ENCODE results near the gene TBL2.

GRCh38 chr7:73618538-73618937 lies 40.2 kb upstream of the TBL2 start:
- TF ChIP-seq, protein P1, sequence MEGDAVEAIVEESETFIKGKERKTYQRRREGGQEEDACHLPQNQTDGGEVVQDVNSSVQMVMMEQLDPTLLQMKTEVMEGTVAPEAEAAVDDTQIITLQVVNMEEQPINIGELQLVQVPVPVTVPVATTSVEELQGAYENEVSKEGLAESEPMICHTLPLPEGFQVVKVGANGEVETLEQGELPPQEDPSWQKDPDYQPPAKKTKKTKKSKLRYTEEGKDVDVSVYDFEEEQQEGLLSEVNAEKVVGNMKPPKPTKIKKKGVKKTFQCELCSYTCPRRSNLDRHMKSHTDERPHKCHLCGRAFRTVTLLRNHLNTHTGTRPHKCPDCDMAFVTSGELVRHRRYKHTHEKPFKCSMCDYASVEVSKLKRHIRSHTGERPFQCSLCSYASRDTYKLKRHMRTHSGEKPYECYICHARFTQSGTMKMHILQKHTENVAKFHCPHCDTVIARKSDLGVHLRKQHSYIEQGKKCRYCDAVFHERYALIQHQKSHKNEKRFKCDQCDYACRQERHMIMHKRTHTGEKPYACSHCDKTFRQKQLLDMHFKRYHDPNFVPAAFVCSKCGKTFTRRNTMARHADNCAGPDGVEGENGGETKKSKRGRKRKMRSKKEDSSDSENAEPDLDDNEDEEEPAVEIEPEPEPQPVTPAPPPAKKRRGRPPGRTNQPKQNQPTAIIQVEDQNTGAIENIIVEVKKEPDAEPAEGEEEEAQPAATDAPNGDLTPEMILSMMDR (IDR thresholded peaks at IDR 0.05; ENCODE audit: borderline replicate concordance, extremely low read depth, low read length, poor library complexity, severe bottlenecking): no peak
- no peak for TF ChIP-seq EZH2 (IDR thresholded peaks at IDR 0.05; ENCODE audit: borderline replicate concordance, low read depth, low read length, severe bottlenecking)

Data from DND-41 (cell line).